ACC112 (cell line): Measurements from ENCODE around the gene SPOCK1.

ENCODE experiments used
- H2AFZ ChIP-seq: fragments of 200-600 bp; sonication (generic); one replicate; pipeline ENCODE4 v1.6.0; 2017; ENCODE audit warnings: antibody characterized with exemption, low read length; ENCODE audit not compliant: unreplicated experiment
- H3K27ac ChIP-seq: fragments of 200-600 bp; sonication (generic); 2 replicates; pipeline ENCODE4 v1.5.1; 2014; ENCODE audit warnings: low read depth, mild to moderate bottlenecking, antibody characterized with exemption, low read length, moderate library complexity
- H3K27me3 ChIP-seq: fragments of 200-600 bp; sonication (generic); 2 replicates; pipeline ENCODE4 v1.6.1; 2014; ENCODE audit warnings: mild to moderate bottlenecking, antibody characterized with exemption, low read length, moderate library complexity, mixed read lengths; ENCODE audit not compliant: insufficient read depth
- H3K36me3 ChIP-seq: fragments of 200-600 bp; sonication (generic); 2 replicates; pipeline ENCODE4 v1.6.1; 2016; ENCODE audit warnings: mild to moderate bottlenecking, antibody characterized with exemption, low read length, moderate library complexity, mixed read lengths; ENCODE audit not compliant: insufficient read depth
- H3K4me1 ChIP-seq: fragments of 200-600 bp; sonication (generic); one replicate; pipeline ENCODE4 v1.6.1; 2016; ENCODE audit warnings: low read length, mixed read lengths; ENCODE audit not compliant: insufficient read depth, unreplicated experiment, control insufficient read depth
- H3K4me3 ChIP-seq: fragments of 200-600 bp; sonication (generic); 2 replicates; pipeline ENCODE4 v1.5.1; 2014; ENCODE audit warnings: mild to moderate bottlenecking, low read depth, low read length
- H3K79me2 ChIP-seq: fragments of 200-600 bp; sonication (generic); one replicate; pipeline ENCODE4 v1.6.0; 2016; ENCODE audit warnings: low read length; ENCODE audit not compliant: control insufficient read depth, unreplicated experiment, insufficient read depth

Gene SPOCK1

DNA sequence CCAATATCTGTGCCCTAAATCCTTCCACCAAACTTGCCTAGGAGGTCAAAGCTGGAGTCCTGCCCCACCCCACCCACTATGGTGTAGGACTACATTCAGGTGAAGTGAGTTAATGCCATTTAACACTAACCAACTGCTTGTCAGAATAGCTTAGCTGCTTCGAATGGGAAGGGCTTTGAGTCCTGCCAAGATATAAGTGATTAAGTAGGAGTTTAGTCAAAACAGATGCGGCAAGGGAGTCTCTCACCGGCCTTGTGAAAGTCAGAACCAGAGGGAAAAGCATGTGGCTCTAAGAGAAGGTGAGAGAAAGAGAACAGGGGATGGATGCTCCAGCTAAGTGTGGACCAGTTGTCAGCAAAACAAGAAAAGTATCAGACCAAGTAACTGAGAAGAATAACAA is 132.6 kb downstream of the SPOCK1 start:
- Histone ChIP-seq H3K27me3 (no peaks in the 10 kb centered on the region), H2AFZ (no peak overlapping the region), H3K79me2 (no peaks in the 10 kb centered on the region), H3K27ac (no peak overlapping the region), H3K4me3 (no peak overlapping the region), H3K4me1 (peaks cover 34% of the 10 kb centered on the region), H3K36me3 (no peaks in the 10 kb centered on the region)

DNA sequence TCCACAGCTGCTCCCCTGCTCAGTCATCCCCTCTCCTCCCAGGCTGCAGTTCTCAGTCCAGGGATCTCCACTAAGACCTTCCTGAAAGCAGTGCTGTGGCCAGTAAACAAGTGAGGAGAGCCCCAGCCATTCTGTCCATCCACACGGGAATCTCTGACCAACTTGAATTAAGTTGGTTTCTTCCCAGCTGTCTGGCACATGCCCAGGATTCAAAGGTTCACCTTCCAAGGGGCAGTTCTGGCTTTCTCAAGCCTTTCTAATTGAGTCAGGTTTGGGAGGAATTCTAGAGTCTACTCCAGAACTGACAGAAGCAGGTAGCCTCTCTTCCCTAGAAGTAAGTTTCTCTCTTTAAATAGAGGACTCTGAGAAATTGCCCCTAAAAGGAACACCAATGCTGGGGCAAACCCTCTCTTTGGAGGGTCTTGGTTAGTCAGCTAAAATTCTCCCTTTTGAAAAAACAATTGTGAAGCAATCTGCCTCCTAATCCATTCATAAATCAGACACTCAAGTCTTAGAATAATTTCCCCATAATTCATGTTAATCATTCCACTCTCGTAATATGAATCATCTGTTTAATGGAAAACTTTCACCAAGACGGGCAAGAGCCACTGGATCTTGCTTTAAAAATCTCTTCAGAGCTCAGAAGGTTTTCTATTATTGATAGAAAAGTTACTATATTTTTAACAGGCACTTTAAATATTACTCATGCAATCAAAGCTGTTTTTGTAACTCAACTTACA is 133.8 kb downstream of the SPOCK1 start:
- Histone ChIP-seq H2AFZ (no peak overlapping the region), H3K4me1 (peaks cover 35% of the 10 kb centered on the region), H3K4me3 (no peak overlapping the region), H3K27ac (no peak overlapping the region), H3K79me2 (no peaks in the 10 kb centered on the region), H3K27me3 (no peaks in the 10 kb centered on the region), H3K36me3 (no peaks in the 10 kb centered on the region)

DNA sequence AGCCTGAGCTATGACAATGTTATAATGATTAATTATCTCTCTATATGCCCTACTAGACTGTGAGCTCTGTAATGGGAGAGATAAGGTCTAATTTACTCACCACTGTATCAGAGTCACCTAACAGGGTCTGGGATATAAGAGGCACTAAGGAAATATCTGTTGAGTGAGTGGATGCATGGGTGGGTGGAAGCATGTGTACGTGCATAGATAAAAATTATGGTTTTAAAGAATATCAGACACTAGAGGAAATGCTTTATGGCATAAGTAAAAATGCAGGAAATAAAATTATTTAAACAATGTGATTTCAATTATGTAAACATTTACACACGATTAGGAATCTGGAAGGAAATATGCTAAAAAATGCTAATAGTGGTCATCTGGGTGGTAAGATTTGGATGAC is 137.8 kb downstream of the SPOCK1 start:
- no peak overlapping the region for H3K4me3 ChIP-seq
- peak overlapping the region; percentile 69 for H3K27ac ChIP-seq
- H3K36me3 ChIP-seq = no peaks in the 10 kb centered on the region
- H3K4me1 ChIP-seq = peaks cover 34% of the 10 kb centered on the region
- H2AFZ ChIP-seq = peak overlapping the region; percentile 39
- no peaks in the 10 kb centered on the region for H3K79me2 ChIP-seq
- H3K27me3 ChIP-seq = no peaks in the 10 kb centered on the region

DNA sequence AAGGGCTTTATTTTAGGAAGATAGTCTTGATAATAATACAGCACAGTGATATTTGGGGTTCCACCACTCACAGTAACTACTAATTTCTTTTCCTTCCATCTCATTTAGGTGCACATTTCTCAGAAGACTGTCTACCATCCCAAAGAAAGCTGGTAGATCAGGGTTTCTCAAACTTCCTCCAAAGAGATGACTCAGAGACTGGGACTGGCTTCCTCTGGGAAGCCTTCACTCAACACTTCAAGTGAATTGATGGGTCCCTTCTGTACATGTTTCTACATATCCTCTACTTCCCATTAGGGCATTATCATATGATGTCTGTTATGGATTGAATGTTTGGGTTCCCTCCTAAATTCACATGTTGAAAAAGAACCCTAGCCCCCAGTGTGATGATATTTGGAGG is 138.5 kb downstream of the SPOCK1 start:
- no peak overlapping the region for H3K4me3 ChIP-seq
- H3K36me3 ChIP-seq = no peaks in the 10 kb centered on the region
- H3K4me1 ChIP-seq = peaks cover 29% of the 10 kb centered on the region
- H3K27me3 ChIP-seq = no peaks in the 10 kb centered on the region
- H3K27ac ChIP-seq = peak overlapping the region; percentile 69
- H3K79me2 ChIP-seq = no peaks in the 10 kb centered on the region
- H2AFZ ChIP-seq = no peak overlapping the region

DNA sequence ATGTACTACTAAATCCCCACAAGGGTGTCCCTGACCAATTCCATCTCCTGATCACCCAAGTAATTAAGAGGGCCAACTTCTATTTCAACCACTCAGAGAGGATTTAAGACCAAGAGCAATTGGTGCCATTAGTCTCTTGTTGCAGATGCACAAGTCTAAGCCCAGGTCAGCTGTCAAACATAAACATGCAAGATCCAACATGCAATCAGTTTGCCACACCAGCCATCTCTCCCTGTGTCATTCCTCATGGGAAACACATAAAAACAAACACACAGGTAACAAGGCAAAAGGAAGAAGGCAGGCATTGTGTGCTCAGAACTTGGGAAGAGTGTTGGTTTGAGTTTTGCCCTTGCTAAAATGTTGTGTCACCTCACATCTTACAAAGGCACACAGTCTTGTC is 139.2 kb downstream of the SPOCK1 start:
- Histone ChIP-seq H3K36me3 (no peaks in the 10 kb centered on the region), H3K4me1 (peaks cover 23% of the 10 kb centered on the region), H3K4me3 (no peak overlapping the region), H3K27me3 (no peaks in the 10 kb centered on the region), H3K27ac (no peak overlapping the region), H2AFZ (no peak overlapping the region), H3K79me2 (no peaks in the 10 kb centered on the region)

DNA sequence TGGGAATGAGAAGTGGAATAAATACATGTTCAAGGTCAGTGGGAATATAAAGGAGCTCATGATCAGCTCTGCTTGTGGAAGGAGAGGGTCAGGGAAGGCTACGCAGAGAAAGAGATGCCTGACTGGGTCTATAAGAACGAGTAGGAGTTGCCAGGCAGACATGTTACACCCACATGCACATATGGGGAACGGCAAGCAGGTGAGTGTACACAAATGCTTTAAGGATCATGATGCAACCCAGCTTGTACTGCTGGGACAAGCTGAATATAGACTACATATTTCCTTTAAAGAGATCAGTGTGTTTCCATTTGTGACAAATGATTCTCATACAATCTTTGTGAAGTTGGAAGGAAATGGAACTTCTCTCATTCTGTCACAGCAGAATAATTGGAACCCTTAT is 141.7 kb downstream of the SPOCK1 start:
- Histone ChIP-seq H3K4me3 (no peak overlapping the region), H3K79me2 (no peaks in the 10 kb centered on the region), H3K27me3 (no peaks in the 10 kb centered on the region), H3K4me1 (peaks cover 20% of the 10 kb centered on the region), H2AFZ (no peak overlapping the region), H3K36me3 (no peaks in the 10 kb centered on the region), H3K27ac (no peak overlapping the region)

DNA sequence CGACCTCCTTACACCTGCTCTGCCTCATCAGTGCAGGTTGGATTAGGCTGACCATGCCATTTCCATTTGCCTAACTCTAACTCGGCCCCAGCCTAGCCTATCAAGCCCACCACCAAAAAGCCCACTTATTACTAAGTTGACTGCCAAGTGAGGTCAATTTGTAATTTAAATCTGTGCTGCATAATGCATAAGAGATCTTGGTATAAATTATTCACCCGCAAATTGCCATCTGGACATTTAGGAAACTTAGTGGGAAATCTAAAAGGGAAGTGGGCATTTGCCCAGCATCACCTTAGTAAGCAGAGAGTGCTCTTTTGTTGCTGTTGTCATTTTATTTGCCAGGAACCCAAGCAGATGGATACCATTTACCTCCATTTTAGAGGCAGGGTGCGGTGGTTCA is 143.0 kb downstream of the SPOCK1 start:
- Histone ChIP-seq H3K27me3 (no peaks in the 10 kb centered on the region), H3K79me2 (no peaks in the 10 kb centered on the region), H3K27ac (no peak overlapping the region), H2AFZ (no peak overlapping the region), H3K4me3 (no peak overlapping the region), H3K36me3 (no peaks in the 10 kb centered on the region), H3K4me1 (peaks cover 11% of the 10 kb centered on the region)

DNA sequence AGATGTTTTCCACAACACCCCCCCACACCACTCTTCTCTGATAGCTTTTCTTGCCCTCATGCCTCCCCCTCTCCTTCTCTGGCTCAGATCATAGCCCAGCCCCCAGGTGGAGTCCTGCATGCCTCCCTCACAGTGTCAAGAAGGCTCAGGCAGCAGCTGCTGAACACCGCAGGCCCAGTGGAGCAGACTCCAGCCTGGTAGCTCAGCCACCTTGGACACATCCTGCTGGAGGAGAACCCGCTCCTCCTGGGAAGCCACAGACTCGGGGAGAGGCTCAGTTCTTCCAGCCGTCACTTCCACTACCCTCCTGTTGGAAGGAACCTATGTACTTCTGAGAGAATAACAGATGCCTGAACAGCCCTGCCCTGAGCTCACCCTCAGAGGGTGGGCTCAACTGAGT is 143.4 kb downstream of the SPOCK1 start:
- no peak overlapping the region for H3K27ac ChIP-seq
- H3K27me3 ChIP-seq = no peaks in the 10 kb centered on the region
- H3K36me3 ChIP-seq = no peaks in the 10 kb centered on the region
- no peak overlapping the region for H2AFZ ChIP-seq
- peaks cover 7% of the 10 kb centered on the region for H3K4me1 ChIP-seq
- H3K4me3 ChIP-seq = no peak overlapping the region
- no peaks in the 10 kb centered on the region for H3K79me2 ChIP-seq

DNA sequence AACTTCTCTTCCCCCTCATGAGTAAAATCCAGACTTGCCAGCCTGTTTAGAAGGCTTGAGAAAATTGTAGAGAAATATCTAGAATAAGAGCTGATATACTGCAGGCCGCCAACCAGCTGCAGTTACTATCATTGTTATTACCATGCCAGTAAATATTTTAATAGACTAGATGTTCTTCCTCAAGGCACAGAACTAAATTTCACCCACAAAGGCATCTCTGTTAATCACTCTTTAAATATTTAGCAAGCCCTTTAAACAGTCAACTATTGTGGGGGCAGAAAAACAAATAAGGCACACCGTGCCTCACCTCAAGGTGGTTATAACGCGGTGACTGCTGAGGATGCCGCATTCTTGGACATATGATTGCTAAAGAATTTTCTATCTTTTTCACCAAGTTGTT is 147.0 kb downstream of the SPOCK1 start:
- Histone ChIP-seq H3K79me2 (no peaks in the 10 kb centered on the region), H3K4me1 (no peaks in the 10 kb centered on the region), H3K27me3 (no peaks in the 10 kb centered on the region), H2AFZ (no peak overlapping the region), H3K27ac (no peak overlapping the region), H3K36me3 (no peaks in the 10 kb centered on the region), H3K4me3 (no peak overlapping the region)

DNA sequence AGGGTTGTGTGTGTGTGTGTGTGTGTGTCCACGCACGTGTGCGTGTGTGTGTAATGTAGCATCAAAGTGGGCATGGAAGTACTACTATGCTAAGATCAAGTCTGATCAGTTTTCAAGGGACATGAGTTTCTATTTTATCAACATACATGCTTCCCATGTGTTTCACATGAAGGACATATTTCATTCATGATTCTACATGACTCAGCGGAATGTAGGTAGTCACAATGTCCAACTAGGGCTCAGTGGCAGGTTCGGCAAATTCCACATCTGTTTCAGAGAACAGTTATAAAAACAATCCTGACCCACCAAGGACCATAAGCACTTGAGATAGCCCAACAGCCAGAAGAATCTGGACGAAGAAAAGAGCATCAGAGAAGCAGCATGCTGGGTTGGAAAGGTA is 148.3 kb downstream of the SPOCK1 start:
- H3K4me3 ChIP-seq = no peak overlapping the region
- no peak overlapping the region for H2AFZ ChIP-seq
- H3K36me3 ChIP-seq = no peaks in the 10 kb centered on the region
- no peaks in the 10 kb centered on the region for H3K4me1 ChIP-seq
- no peak overlapping the region for H3K27ac ChIP-seq
- no peaks in the 10 kb centered on the region for H3K27me3 ChIP-seq
- no peaks in the 10 kb centered on the region for H3K79me2 ChIP-seq

DNA sequence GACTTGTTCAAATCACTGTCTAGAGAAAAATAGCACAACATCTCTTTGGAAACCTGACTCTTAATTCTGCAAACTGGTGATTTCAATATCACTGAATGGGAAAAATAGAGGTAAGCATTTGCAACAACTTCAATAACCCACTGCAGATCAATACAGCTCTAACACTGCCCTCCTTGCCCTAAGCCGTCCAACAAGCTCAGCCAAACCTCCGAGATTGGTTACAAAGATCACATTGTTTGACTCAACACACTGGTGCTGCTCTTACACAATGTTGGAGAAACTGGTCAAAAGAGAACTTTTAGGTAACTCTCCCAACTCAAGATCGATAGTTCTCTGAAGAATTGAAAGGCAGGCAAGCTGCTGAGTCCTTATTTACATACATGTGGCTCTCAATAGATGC is 150.4 kb downstream of the SPOCK1 start:
- no peak overlapping the region for H3K4me3 ChIP-seq
- H3K36me3 ChIP-seq = no peaks in the 10 kb centered on the region
- H3K27me3 ChIP-seq = no peaks in the 10 kb centered on the region
- H3K4me1 ChIP-seq = peaks cover 14% of the 10 kb centered on the region
- H3K27ac ChIP-seq = no peak overlapping the region
- no peak overlapping the region for H2AFZ ChIP-seq
- no peaks in the 10 kb centered on the region for H3K79me2 ChIP-seq
